T1000 (cell line): ENCODE measurements around the gene STX8.

ENCODE experiments used
- DNase-seq: peaks from one replicate; lab custom pipeline; 2025; ENCODE audit warnings: mixed read lengths; lab: John Stamatoyannopoulos, UW

STX8 gene

GRCh38 chr17:9227819-9228407, 347.7 kb downstream of the STX8 start:
- DNase-seq = no peak

- no peak for DNase-seq
Measured at GRCh38 chr17:9226794-9227135, 348.9 kb downstream of the STX8 start.

- DNase-seq = no peak
Measured at GRCh38 chr17:9226130-9226793, 349.4 kb downstream of the STX8 start.

GRCh38 chr17:9225305-9226101, 350.1 kb downstream of the STX8 start:
- no peak for DNase-seq

- no peak for DNase-seq
Measured at GRCh38 chr17:9224485-9224884, 351.1 kb downstream of the STX8 start.

GRCh38 chr17:9223531-9223930, 352.1 kb downstream of the STX8 start:
- DNase-seq = no peak

- no peak for DNase-seq
Measured at GRCh38 chr17:9221922-9222180, 353.8 kb downstream of the STX8 start.

GRCh38 chr17:9221147-9221921, 354.3 kb downstream of the STX8 start:
- DNase-seq = no peak

DNA sequence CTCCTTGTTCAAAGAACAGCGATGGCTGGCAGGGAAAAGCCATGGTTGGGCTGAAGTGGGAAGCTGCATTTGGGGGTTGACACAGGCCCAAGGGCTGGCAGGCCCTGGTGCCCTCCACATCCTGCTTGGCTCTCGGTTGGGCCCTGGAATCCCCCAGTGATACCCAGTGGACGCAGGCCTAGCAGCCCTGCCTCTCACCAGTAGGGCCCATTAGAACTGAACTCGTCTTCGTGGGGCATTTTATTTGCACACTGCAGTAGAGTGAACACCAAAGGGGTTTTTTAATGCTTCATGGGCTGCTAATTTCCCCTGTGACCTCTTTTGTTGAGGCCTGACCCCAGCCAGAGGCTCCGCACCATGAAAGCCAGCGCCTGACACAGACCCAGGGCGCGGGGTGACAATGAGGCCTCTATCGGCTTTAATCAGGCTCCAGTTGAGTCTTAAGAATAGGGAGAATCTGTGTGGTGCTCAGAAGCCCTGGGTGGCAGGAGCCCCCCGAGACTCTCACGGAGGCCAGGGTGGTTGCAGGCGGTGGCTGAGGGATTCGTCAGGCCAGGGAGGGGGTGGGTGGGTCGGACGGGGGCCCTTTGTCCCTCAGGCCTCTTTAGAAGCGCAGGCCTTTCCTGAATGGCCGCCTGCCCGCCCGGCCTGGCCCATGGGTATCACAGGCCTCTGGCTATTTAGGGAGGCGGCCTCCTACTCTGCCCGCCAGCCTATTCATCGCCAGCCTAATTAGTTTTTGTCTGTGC, 355.0 kb downstream of the STX8 start:
- no peak for DNase-seq

DNA sequence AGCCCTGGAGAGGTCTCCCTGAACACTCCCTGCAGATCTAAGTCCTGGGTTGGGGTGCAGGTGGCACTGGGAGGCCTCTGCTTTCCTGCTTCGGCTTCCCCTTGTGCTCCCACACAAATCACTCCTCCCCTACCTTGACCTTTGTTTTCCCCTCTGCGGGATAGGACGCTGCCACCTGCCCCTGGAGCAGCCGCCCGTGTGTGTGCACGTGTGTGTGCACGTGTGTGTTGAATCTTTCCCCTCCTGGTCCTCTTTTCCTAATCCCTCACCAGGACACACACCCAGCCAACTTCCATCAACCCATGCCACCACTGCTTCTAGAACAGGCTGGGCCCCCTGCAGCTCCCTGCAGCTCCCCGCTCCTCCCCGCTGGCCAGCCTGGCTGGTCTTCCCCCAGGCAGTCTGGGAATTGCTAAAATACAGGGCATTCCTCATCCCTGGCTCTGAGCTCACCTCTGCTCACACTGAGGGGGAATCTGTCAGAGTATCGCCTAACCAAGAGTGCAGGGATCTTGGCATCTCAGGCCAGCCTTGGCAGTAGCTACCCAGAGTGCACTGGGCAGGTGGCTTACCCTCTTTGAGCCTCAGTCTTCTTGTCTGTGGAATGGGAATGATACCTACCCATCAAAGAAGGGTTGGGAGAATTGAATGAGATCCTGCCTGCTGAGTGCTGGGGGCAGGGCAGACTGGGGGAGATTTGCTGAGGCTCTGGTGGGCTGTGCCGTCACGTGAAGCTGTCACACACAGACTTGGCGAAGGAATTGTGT, 355.8 kb downstream of the STX8 start:
- no peak for DNase-seq

GRCh38 chr17:9218911-9219310, 356.7 kb downstream of the STX8 start:
- no peak for DNase-seq

DNA sequence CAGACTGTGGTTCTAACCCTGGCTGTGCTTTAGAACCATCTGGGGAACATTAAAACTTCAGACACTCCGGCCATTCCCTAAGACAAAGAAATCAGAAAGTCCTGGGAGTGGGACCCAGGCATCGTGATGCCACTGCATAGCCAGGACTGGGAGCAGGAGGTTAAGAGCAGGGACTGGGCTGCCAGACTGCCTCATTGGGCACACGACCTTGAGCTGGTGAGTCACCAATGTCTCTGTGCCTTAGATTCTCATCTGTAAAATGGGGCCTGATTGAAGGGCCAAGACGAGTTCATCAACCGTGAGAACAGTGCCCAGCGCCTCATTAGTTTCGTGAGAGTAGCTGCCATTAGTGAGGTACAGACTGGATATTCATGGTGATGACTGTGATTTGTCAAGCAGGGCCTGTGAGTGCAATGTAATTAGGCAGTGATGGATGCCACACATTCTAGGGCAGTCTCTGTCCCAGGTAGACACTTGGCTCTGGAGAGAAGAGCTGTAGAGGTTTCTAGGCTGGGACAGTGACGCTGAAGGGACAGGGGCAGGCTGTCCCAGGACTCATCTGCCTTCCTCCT, 357.5 kb downstream of the STX8 start:
- DNase-seq = no peak

- DNase-seq = no peak
Measured at GRCh38 chr17:9217151-9218056, 358.2 kb downstream of the STX8 start.

- no peak for DNase-seq
Measured at GRCh38 chr17:9215465-9215864, 360.2 kb downstream of the STX8 start.

DNA sequence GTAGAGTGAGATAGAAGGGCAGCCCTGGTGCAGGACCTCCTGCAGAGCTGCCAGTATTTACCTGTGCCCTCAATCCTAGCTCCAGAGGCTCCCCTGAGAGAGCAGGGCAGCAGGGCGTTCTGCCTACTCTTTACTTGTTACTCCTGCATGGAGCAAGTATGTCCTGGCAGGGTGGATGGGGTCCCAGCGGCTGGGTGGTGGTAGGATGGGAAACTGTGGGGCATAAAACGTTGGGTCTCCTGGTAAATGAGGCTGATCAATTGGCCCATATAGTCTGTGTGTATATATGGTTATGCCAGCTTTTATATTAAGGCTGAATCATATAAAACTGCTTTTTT, 362.3 kb downstream of the STX8 start:
- no peak for DNase-seq

DNA sequence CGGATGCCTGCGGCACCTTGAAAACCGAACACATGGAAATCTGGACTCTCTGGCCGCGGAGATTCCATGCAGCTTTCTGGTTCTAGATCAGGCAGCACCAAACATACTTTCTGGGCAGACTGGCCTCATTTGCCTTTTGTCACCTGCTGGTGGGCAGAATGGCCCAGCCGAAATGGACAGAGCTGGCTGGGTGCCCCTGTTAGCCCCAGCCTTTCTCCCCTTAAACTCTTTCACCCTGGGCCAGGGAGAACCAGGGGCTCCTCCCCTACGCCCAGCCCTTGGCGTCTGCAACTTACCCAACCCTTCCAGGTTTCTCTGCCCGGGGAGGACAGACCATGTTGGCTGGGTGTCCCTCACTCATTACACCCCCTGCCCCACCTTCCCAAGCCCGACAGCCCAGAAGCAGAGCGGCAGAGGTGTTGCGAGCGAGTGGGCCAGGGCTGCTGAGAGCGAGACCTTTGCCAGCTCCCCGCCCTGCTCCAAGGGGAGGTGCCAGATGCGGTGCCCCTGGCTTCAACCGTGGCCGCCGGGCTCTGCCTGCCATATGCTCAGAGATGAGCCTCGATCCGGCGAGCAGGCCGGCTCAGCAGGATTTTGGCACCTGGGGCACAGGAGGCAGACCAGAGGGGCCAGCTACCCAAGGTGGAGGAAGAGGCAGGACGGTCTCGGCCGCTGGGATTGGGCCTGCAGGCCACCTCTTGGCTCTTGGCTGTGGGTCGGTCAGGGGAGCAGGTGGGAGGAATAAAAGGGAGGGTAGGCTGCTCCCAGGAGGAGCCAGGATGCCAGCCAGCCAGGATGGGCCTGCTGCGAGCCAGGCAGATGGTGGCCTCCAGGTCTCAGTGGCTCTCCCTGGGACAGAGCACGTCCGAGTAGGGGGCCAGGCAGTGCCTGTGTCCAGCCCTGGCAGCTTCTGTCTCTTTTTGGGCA, 363.0 kb downstream of the STX8 start:
- DNase-seq = no peak

DNA sequence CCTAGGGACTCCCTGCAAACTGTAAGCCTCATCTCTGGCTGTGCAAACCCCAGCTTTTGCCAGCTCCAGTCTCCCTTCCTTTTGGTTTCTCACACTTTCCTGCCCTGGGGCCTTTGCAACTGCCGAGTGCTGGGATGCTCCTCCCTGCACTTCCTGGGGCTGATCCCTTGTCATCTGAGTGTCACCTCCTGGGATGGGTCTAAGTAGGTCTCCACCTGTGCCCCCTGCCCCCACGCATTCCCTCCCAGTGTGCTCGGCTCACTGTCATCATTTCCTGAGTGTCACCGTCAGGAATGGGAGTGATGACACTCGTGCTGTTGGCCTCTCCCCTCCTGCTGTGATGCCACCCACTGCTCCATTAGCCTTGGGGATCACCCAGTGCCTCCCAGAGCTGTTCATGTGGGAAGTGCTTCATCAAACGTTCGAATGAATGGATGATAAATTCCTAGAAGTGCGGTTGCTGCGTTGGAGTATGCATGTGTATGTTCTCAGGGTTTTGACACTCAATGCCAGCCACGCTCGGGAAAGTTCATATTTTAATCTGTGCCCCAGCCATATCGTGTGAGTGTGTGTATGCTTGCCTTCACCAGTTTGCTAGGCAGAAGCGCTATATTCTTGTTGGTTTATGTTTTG, 364.4 kb downstream of the STX8 start:
- no peak for DNase-seq

DNA sequence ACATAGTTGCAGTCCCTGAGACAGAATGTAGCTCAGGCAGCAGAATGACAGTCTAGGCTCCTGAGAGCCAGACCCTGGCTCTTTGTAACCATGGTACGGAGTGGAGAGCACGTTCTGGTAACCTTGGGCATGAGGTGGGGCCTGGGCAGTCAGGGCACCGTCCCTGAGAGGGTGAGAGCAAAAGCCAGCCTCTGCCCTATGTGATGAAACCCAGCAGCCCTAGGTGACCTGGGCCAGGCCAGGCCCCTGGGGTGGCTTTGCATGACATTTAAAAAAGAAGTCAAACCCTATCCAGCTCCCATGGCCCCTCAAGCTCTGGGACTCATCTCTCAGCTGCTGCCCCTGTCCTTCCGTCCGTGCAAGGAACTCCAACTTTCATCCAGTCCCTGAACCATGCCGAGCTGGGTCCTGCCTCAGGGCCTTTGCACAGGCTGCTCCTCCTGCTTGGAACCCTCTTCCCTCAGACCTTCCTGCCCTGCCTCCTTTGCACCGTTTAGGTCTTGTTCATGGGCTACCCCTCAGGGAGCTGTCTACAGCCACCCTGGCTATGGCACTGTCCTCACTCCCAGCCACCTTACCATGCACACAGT, 365.7 kb downstream of the STX8 start:
- DNase-seq = no peak
